C4-2B (cell line): ENCODE measurements around the gene HNRNPH2.

Experiments used
- H3K27ac ChIP-seq: fragments of 450-650 bp; 2 replicates; pipeline ENCODE4 v1.5.1; 2017
- ZFX ChIP-seq: fragments of 450-650 bp; IDR thresholded peaks from 2 replicates; pipeline ENCODE4 v1.6.1; 2017
- TF ChIP-seq, protein P1 (sequence below): fragments of 450-650 bp; conservative IDR thresholded peaks from 2 replicates; pipeline ENCODE4 v1.5.1; 2017; ENCODE audit warnings: mild to moderate bottlenecking

HNRNPH2 gene, protein sequence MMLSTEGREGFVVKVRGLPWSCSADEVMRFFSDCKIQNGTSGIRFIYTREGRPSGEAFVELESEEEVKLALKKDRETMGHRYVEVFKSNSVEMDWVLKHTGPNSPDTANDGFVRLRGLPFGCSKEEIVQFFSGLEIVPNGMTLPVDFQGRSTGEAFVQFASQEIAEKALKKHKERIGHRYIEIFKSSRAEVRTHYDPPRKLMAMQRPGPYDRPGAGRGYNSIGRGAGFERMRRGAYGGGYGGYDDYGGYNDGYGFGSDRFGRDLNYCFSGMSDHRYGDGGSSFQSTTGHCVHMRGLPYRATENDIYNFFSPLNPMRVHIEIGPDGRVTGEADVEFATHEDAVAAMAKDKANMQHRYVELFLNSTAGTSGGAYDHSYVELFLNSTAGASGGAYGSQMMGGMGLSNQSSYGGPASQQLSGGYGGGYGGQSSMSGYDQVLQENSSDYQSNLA

DNA sequence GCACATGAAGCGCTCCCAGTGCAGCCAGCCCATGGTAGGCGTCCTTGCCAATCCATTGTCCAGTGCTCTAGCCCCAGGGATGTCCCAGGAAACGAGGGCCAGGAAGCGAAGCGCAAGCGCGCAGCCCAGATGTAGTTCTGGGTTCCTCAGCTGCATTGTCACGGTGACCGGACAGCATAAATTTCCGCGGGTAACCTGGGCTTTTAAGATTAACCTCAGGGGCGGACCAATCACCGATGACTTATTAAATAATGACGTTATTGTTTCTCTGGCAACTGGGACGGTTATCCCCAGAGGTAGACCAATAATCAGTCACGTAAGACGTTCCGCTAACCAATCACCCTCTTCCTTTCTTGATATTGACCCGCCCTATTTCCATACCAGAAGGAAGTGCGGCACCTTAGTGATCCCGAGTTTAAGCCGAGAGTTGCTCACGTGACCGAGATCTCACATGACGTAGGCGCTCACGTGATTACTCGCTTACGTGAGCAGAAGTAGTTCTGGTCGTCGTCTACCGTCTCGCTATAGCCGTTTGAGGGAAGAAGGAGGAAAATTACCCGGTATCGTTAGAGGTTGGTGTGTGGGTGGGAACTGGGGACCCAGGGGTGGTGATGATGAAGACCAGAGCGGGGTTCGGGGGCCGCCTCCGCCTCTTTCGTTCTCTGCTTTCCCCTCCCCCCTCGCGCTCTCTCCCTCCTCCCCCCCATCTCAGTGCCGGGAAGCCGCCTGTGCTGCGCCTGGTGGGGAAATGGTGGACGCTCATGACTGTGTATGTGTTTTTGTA is at the start of gene HNRNPH2, which contains the start of gene GLA:
Gene HNRNPH2, plus strand, starts transcription at position 475 of the 784 bp plus-strand sequence. CDS start 3,767 bp downstream, outside the sequence.
Gene GLA, minus strand, starts transcription at position 178 of the 784 bp plus-strand sequence. Its CDS starts 22 bp downstream, at position 156.
- peak within 1 kb of the TSS; percentile 86 for H3K27ac ChIP-seq
- no peak for TF ChIP-seq ZFX
- TF ChIP-seq, protein P1, sequence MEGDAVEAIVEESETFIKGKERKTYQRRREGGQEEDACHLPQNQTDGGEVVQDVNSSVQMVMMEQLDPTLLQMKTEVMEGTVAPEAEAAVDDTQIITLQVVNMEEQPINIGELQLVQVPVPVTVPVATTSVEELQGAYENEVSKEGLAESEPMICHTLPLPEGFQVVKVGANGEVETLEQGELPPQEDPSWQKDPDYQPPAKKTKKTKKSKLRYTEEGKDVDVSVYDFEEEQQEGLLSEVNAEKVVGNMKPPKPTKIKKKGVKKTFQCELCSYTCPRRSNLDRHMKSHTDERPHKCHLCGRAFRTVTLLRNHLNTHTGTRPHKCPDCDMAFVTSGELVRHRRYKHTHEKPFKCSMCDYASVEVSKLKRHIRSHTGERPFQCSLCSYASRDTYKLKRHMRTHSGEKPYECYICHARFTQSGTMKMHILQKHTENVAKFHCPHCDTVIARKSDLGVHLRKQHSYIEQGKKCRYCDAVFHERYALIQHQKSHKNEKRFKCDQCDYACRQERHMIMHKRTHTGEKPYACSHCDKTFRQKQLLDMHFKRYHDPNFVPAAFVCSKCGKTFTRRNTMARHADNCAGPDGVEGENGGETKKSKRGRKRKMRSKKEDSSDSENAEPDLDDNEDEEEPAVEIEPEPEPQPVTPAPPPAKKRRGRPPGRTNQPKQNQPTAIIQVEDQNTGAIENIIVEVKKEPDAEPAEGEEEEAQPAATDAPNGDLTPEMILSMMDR, result no peak

DNA sequence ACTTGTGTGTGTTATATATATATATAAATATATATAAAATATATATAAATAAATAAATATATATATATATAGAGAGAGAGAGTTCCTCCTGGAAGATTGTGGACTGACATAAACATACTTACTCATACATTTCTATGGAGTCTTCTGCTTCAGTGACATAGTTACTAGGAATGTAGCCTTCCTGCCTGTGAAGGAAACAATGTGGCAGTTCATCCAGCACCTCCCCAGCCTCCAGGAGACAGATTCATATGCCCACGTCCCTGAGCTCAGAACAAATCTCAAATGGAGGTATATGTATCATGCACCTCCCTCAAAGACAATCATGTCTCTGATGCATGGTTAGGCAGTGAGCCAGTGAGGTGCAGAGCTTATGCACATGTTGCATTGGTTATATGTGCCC is 48.1 kb upstream of the HNRNPH2 start:
- TF ChIP-seq ZFX, result no peak
- TF ChIP-seq, protein P1, result no peak
- H3K27ac ChIP-seq, result no peak overlapping the region

DNA sequence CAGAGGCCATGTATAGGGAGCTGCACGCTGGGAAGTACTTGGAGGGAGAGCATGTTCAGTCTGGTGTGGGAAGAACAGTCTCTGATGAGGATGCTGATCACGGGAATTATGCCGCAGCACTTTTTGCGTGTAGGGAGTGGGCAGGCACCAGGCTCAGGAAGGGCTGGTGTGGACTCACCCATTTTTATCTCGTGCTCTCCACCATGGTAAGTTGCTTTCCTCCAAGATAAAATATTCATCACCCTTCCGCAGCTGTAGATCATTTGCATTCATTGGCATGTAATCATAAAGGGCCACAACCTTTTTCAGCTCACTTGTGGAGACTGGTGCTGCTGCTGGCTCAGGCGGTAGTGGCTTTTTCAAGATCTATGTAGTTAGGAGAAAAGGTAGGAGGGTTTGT is 47.6 kb upstream of the HNRNPH2 start:
- no peak overlapping the region for H3K27ac ChIP-seq
- TF ChIP-seq ZFX, result no peak
- TF ChIP-seq, protein P1, result no peak

DNA sequence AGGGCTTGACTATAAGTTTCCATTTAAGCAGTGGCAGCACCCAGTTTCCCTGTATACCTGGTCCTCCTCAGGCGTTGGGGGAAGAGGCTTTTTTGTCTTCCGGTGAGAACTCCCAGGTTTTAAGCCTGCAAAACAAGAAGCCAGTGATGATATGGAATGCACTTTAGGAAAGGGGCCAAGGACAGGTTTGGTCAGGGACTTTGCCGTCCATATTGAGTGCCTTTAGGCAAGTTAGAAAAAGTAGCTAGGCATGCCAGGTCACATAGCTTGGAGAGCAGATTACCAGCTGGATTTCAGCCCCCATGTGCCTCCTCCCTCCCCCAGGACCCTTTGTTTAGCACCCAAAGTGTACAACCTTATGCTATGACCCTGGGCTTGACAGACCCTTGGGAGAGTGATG is 45.9 kb upstream of the HNRNPH2 start:
- no peak for TF ChIP-seq ZFX
- TF ChIP-seq, protein P1, result no peak
- no peak overlapping the region for H3K27ac ChIP-seq

DNA sequence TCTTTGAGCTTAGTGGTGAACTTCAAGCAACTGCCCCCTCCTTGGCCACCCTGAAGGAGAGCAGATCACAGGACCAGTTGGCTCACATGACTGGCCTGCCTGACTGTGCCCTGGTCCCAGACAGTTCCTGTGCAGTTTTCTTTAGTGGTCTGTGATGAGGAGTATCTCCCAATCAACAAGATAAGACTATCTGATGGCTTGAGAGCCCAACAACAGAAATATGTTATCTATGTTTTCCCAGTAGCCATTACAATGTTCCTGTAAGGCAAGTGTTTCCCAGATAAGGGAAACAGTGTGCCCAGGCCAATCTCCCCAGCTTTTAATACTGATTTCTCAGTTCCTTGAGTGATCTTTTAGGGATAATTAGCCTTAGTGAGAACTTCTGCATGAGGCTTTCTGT is 45.3 kb upstream of the HNRNPH2 start:
- no peak overlapping the region for H3K27ac ChIP-seq
- no peak for TF ChIP-seq ZFX
- TF ChIP-seq, protein P1, result no peak

DNA sequence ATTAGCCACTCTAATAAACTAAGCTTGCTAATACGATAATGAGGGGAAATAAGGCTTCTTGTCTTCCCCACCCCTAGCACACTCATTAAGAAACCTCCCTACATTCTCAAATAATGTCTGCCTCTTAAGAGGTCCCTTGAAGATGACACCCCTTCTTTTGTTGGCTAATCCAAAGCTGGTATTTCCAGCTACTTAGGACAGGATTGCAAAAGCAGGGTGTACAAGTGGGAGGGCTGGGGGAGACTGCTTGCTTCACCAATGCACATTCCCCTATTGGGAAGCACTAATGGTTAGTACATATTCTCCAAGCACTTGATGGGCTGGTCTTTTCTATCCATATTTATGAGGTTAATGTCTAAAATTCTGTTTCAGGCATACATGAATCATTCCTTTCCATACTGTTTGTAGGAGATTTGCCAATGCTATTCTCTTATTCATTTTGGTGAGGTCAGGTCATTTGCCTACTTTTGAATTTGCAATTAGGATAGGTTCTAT is 42.7 kb upstream of the HNRNPH2 start:
- TF ChIP-seq, protein P1, result no peak
- no peak for TF ChIP-seq ZFX
- H3K27ac ChIP-seq, result no peak overlapping the region

DNA sequence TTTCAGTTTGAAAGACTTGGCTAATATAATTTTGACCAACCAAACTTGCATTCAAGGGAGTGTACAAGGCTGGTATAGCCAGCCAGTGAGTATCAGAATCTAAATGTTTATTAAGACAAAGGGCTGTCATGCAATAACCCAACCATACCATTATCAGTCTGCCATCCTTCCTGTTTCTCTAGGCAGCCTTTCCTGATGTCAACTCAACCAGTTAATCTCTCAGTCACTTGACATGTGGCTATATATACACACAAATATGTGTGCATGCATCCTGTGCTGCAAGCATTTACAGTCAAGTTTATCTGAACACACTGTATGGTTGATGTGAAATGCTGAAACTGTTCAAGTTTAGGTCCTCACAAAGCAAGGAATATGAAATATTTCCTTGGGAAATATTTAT is 39.2 kb upstream of the HNRNPH2 start:
- TF ChIP-seq ZFX, result no peak
- TF ChIP-seq, protein P1, result no peak
- H3K27ac ChIP-seq, result no peak overlapping the region
